ENCODE results near the gene A1CF.
"Not testable (repeated sequence)": the region's sequence is repeated elsewhere in the genome, so short reads cannot be mapped to it uniquely, and the experiment has no call there.

The A1CF gene

GRCh38 chr10:50885097-50885859 is at the start of gene A1CF:
Gene A1CF, minus strand, starts transcription at chr10:50885627. Its CDS starts 25,687 bp downstream, at chr10:50859940.
- no peak for DNase-seq
- no peak for ATAC-seq

- DNase-seq (no peak), ATAC-seq (no peak)
Observed at GRCh38 chr10:50931948-50932431, 46.6 kb upstream of the A1CF start.

- ATAC-seq (no peak), DNase-seq (no peak)
Observed at GRCh38 chr10:50929670-50930069, 44.2 kb upstream of the A1CF start.

- no peak for DNase-seq
- no peak for ATAC-seq
Observed at GRCh38 chr10:50928190-50928552, 42.7 kb upstream of the A1CF start.

- ATAC-seq: no peak
- DNase-seq: no peak
Observed at GRCh38 chr10:50927522-50928189, 42.2 kb upstream of the A1CF start.

GRCh38 chr10:50923471-50923870 is 38.0 kb upstream of the A1CF start:
- not testable (repeated sequence) for ATAC-seq, DNase-seq

GRCh38 chr10:50919010-50919409 is 33.6 kb upstream of the A1CF start:
- DNase-seq: no peak

GRCh38 chr10:50918529-50918928 is 33.1 kb upstream of the A1CF start:
- DNase-seq (no peak), ATAC-seq (no peak)

More at GRCh38 chr10:50919010-50919409, 33.6 kb upstream of the A1CF start:
- ATAC-seq: no peak

- ATAC-seq: no peak
- no peak for DNase-seq
Observed at GRCh38 chr10:50917486-50917885, 32.1 kb upstream of the A1CF start.

- no peak for ATAC-seq
- no peak for DNase-seq
Observed at GRCh38 chr10:50909334-50910014, 24.0 kb upstream of the A1CF start.

GRCh38 chr10:50908366-50908765 is 22.9 kb upstream of the A1CF start:
- DNase-seq: no peak

GRCh38 chr10:50905797-50906196 is 20.4 kb upstream of the A1CF start:
- DNase-seq, ATAC-seq: not testable (repeated sequence)

More at GRCh38 chr10:50908366-50908765, 22.9 kb upstream of the A1CF start:
- ATAC-seq: no peak

GRCh38 chr10:50896721-50897120 is 11.3 kb upstream of the A1CF start:
- DNase-seq (no peak), ATAC-seq (no peak)

GRCh38 chr10:50894312-50894711 is 8.9 kb upstream of the A1CF start:
- ATAC-seq: no peak
- no peak for DNase-seq

- no peak for DNase-seq
- no peak for ATAC-seq
Observed at GRCh38 chr10:50892467-50892866, 7.0 kb upstream of the A1CF start.

GRCh38 chr10:50884302-50884701 is 1.1 kb downstream of the A1CF start:
- DNase-seq: no peak
- ATAC-seq: no peak

- DNase-seq (no peak), ATAC-seq (no peak)
Observed at GRCh38 chr10:50883629-50884028, 1.8 kb downstream of the A1CF start.

GRCh38 chr10:50882540-50882983 is 2.9 kb downstream of the A1CF start:
- DNase-seq: no peak
- no peak for ATAC-seq

- DNase-seq, ATAC-seq: not testable (repeated sequence)
Observed at GRCh38 chr10:50881046-50881445, 4.4 kb downstream of the A1CF start.

- DNase-seq: no peak
Observed at GRCh38 chr10:50876429-50876828, 9.0 kb downstream of the A1CF start.

GRCh38 chr10:50874723-50875122 is 10.7 kb downstream of the A1CF start:
- ATAC-seq: no peak
- no peak for DNase-seq

More at GRCh38 chr10:50876429-50876828, 9.0 kb downstream of the A1CF start:
- no peak for ATAC-seq

- DNase-seq (no peak), ATAC-seq (no peak)
Observed at GRCh38 chr10:50866317-50866716, 19.1 kb downstream of the A1CF start.

- DNase-seq (no peak), ATAC-seq (no peak)
Observed at GRCh38 chr10:50862719-50863118, 22.7 kb downstream of the A1CF start.
